ENCODE data around the gene C1QTNF8.

Gene C1QTNF8, protein sequence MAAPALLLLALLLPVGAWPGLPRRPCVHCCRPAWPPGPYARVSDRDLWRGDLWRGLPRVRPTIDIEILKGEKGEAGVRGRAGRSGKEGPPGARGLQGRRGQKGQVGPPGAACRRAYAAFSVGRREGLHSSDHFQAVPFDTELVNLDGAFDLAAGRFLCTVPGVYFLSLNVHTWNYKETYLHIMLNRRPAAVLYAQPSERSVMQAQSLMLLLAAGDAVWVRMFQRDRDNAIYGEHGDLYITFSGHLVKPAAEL

GRCh38 chr16:1096169-1097082, at the start of gene C1QTNF8:
TSS of gene C1QTNF8 (minus strand) at chr16:1096244. CDS start at chr16:1094922, 1,322 bp downstream.
- Mint-ChIP-seq H3K4me1 (ENCODE audit: low read depth) (no peaks in the 10 kb centered on the region), H3K4me3 (no peak within 1 kb of the TSS), H3K9me3 (no peaks in the 10 kb centered on the region), H3K27me3 (no peaks in the 10 kb centered on the region), H3K27ac (no peak within 1 kb of the TSS), H3K36me3 (ENCODE audit: low read depth) (no peaks in the 10 kb centered on the region)

GRCh38 chr16:1145383-1146100, 49.5 kb upstream of the C1QTNF8 start:
- Mint-ChIP-seq H3K4me1 (ENCODE audit: low read depth) (no peaks in the 10 kb centered on the region), H3K27me3 (no peaks in the 10 kb centered on the region), H3K9me3 (no peaks in the 10 kb centered on the region), H3K27ac (no peak overlapping the region), H3K36me3 (ENCODE audit: low read depth) (no peaks in the 10 kb centered on the region), H3K4me3 (no peak overlapping the region)

DNA sequence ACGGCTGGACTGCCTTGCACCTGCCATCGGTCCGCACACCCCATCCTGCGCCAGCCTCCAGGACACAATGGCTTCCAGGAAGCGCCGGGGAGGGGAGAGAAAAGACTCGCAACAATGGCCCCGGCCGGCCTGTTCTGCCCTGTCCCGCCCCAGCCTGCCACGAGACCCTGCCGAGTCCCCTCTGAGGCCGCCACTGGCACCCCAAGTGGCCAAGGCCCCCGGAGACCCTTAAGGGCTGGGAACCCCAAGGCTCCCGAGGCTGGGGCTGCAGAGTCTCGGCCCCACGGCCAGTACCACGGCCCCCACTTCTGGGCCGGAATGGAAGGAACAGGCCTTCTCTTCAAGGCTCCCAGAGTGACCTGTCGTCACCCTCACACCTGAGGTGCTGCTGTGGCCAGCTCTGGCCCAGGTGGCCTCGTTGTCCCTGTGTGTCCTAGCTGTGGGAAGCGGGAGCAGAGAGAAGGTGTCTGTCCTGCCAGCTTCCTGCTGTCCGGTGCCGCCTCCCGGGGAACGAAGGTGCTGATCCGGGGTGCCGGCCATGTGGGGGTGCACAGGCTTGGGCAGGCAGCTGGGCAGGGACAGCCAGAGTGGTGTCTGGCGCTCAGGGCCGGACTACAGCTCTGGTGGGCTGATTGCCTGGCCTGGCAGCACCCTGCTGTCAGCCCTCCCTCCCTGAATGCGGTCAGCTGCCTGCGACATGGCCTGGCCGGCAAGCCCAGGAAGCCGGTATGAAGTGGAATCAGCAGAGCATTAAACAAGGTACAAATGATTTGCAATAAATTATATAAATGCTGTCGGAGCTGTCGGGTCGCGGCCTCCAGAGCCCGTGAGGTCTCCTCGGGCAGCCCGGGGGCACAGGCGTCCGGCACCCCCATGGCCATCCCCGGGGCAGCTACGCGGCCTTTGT, 48.7 kb upstream of the C1QTNF8 start:
- no peaks in the 10 kb centered on the region for H3K36me3 Mint-ChIP-seq (ENCODE audit: low read depth)
- H3K27ac Mint-ChIP-seq, result no peak overlapping the region
- H3K4me3 Mint-ChIP-seq, result no peak overlapping the region
- H3K4me1 Mint-ChIP-seq (ENCODE audit: low read depth), result no peaks in the 10 kb centered on the region
- H3K27me3 Mint-ChIP-seq, result no peaks in the 10 kb centered on the region
- H3K9me3 Mint-ChIP-seq, result no peaks in the 10 kb centered on the region

- Mint-ChIP-seq H3K4me1 (ENCODE audit: low read depth) (no peaks in the 10 kb centered on the region), H3K27me3 (no peaks in the 10 kb centered on the region), H3K36me3 (ENCODE audit: low read depth) (no peaks in the 10 kb centered on the region), H3K4me3 (no peak overlapping the region), H3K9me3 (no peaks in the 10 kb centered on the region), H3K27ac (no peak overlapping the region)
Observed at GRCh38 chr16:1143761-1144450, 47.9 kb upstream of the C1QTNF8 start.

- Mint-ChIP-seq H3K27me3 (no peaks in the 10 kb centered on the region), H3K36me3 (ENCODE audit: low read depth) (no peaks in the 10 kb centered on the region), H3K4me3 (no peak overlapping the region), H3K9me3 (no peaks in the 10 kb centered on the region), H3K4me1 (ENCODE audit: low read depth) (no peaks in the 10 kb centered on the region), H3K27ac (no peak overlapping the region)
Observed at GRCh38 chr16:1142911-1143310, 46.9 kb upstream of the C1QTNF8 start.

DNA sequence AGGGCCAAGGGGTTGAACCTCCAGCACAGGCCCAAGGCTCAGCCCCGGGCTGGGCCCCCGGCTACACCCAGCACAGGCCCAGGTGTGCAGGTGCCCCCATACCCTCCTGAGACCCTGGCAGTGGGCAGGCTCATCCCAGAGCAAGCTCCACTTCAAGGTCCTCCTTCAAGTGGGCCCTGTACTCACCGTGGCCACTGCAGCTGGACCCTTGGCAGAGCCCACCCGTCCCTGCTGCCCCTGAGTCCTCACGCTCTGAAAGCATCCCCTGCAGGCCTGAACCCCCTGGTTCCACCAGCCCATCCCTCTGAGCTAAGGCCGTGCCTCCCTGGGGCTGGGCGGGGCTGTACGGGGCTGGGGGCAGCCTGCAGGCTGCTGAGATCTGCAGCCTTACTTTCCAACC, 45.7 kb upstream of the C1QTNF8 start:
- no peak overlapping the region for H3K4me3 Mint-ChIP-seq
- no peaks in the 10 kb centered on the region for H3K4me1 Mint-ChIP-seq (ENCODE audit: low read depth)
- no peaks in the 10 kb centered on the region for H3K27me3 Mint-ChIP-seq
- H3K36me3 Mint-ChIP-seq (ENCODE audit: low read depth), result no peaks in the 10 kb centered on the region
- no peaks in the 10 kb centered on the region for H3K9me3 Mint-ChIP-seq
- H3K27ac Mint-ChIP-seq, result no peak overlapping the region

DNA sequence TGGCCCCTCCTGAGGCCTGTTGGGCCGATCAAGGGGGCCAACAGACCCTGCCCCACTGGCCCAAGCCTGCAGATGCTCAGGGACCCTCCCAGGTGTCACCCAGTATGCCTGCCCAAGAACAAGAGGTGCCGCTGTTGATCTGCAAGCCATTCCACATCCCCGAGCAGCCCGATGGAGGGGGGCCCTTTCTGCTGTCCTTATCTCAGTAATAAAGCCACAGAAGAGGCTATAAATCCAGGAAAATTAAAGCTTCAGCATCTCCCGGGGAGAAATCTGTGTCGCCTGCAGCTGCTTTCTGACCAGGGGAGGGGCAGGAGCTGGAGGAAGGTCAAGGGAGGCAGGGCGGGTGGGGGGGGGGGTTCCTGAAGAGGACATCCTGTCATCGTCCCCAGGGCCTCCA, 45.1 kb upstream of the C1QTNF8 start:
- H3K4me3 Mint-ChIP-seq, result no peak overlapping the region
- H3K9me3 Mint-ChIP-seq, result no peaks in the 10 kb centered on the region
- H3K27ac Mint-ChIP-seq, result no peak overlapping the region
- H3K27me3 Mint-ChIP-seq, result no peaks in the 10 kb centered on the region
- H3K36me3 Mint-ChIP-seq (ENCODE audit: low read depth), result no peaks in the 10 kb centered on the region
- H3K4me1 Mint-ChIP-seq (ENCODE audit: low read depth), result no peaks in the 10 kb centered on the region

DNA sequence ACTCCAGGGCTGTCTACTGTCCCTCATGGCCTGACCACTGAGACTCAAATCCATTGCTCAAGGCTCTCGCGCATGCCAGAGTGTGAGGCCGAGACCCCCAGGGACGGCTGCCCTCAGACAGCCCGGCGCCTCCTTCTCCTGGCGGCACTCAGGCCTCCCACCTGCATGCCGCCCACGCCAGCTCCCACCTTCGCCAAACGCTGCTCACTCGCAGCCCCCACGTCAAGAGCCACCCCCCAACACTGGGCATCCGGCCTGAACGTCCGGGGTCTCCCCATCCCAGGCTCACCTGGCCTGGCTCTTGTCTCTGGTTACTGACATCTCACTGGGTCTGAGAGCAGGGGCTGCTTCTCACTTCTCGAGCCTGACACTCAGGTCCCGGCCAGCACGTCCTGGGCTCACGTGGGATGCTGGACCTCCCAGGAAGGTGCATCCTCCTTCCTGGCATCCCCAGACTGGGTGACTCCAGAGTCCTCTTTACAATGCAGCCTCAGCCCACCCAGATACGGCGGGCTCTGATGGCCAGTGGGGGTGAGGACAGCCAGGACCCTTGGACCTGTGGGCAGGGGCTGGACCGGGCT, 44.6 kb upstream of the C1QTNF8 start:
- Mint-ChIP-seq H3K36me3 (ENCODE audit: low read depth) (no peaks in the 10 kb centered on the region), H3K27ac (no peak overlapping the region), H3K27me3 (no peaks in the 10 kb centered on the region), H3K4me1 (ENCODE audit: low read depth) (no peaks in the 10 kb centered on the region), H3K4me3 (no peak overlapping the region), H3K9me3 (no peaks in the 10 kb centered on the region)

DNA sequence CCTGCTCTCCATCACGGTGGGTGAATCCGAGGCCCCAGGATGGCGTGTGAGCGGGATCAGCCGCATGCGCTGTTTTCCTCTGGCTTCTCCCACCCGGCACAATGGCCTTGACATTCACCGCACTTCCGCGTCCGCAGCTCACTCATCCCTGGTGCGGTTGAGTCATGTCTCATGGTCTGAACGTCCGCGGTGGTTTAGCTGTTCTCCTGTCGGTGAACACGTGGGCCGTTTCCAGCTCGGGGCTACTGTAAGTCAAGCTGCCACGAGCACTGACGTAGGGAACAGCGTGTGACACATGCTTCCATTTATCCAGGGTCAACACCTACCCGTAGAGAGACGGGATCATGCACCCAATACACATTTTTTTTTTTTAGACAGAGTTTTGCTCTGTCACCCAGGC, 41.6 kb upstream of the C1QTNF8 start:
- H3K9me3 Mint-ChIP-seq, result no peaks in the 10 kb centered on the region
- no peaks in the 10 kb centered on the region for H3K27me3 Mint-ChIP-seq
- H3K4me3 Mint-ChIP-seq, result no peak overlapping the region
- H3K27ac Mint-ChIP-seq, result no peak overlapping the region
- no peaks in the 10 kb centered on the region for H3K4me1 Mint-ChIP-seq (ENCODE audit: low read depth)
- no peaks in the 10 kb centered on the region for H3K36me3 Mint-ChIP-seq (ENCODE audit: low read depth)

GRCh38 chr16:1135459-1135825, 39.4 kb upstream of the C1QTNF8 start:
- Mint-ChIP-seq H3K9me3 (no peaks in the 10 kb centered on the region), H3K4me1 (ENCODE audit: low read depth) (no peaks in the 10 kb centered on the region)

GRCh38 chr16:1134776-1135458, 38.9 kb upstream of the C1QTNF8 start:
- H3K36me3 Mint-ChIP-seq (ENCODE audit: low read depth), result no peaks in the 10 kb centered on the region

More at GRCh38 chr16:1135459-1135825, 39.4 kb upstream of the C1QTNF8 start:
- Mint-ChIP-seq H3K4me3 (no peak overlapping the region), H3K27me3 (no peaks in the 10 kb centered on the region), H3K27ac (no peak overlapping the region), H3K36me3 (ENCODE audit: low read depth) (no peaks in the 10 kb centered on the region)

DNA sequence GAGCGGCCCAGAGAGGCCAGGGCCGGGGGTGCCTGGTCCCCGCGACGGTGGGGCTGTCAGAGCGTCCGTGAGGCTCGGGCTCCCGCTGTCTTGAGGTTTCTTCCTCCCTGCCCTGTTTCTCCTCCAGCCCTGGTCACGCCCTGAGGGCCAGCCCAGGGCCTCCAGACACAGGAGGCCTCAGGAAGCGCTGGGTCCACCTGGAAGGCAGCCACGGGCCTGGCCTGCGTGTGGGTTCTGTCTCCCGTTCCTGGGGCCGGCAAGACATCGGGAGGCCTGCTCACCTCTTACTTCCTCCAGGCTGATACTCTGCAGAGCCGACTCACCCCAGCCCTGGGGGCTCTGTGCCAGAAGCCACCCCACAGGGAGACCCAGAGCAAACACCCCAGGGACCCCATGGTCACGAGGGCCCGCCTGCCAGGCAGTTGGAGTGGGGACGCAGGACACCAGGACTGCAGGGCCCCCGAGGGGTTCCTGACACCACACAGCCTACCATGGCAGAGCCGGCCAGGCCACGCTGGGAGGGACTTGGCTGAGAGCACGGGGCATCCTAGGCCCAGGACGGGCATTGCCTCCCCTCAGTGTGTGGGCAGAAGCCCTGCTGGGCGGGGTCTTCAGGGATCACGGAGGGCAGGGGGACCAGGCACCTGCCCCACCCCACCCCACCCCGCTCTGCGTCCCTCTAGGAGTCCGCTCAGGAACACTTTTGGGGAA, 37.9 kb upstream of the C1QTNF8 start:
- H3K36me3 Mint-ChIP-seq (ENCODE audit: low read depth), result no peaks in the 10 kb centered on the region
- H3K4me1 Mint-ChIP-seq (ENCODE audit: low read depth), result no peaks in the 10 kb centered on the region
- H3K27ac Mint-ChIP-seq, result no peak overlapping the region
- no peaks in the 10 kb centered on the region for H3K9me3 Mint-ChIP-seq
- no peak overlapping the region for H3K4me3 Mint-ChIP-seq
- no peaks in the 10 kb centered on the region for H3K27me3 Mint-ChIP-seq

More at GRCh38 chr16:1134776-1135458, 38.9 kb upstream of the C1QTNF8 start:
- Mint-ChIP-seq H3K27ac (no peak overlapping the region), H3K4me3 (no peak overlapping the region), H3K9me3 (no peaks in the 10 kb centered on the region), H3K27me3 (no peaks in the 10 kb centered on the region), H3K4me1 (ENCODE audit: low read depth) (no peaks in the 10 kb centered on the region)

DNA sequence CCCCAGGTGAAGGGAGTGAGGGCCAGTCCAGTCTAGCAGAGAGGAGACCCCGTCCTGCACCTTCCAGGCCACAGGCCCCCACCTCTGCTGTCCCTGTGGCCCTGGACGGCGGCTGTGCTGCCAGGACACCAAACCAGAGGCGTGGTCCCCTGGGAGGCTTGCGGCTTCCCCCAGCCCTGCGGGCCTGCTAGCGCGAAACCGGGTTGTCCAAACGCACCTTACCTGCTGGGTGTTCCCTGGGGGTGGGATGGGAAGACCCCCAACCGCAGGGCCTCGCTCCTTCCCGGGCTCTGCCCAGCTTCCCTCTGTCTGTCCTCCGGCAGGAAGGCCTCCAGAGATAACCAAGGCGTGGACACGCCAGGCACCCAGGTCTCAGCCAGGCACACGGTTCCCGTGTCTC, 37.2 kb upstream of the C1QTNF8 start:
- no peak overlapping the region for H3K27ac Mint-ChIP-seq
- no peaks in the 10 kb centered on the region for H3K27me3 Mint-ChIP-seq
- no peaks in the 10 kb centered on the region for H3K9me3 Mint-ChIP-seq
- H3K4me1 Mint-ChIP-seq (ENCODE audit: low read depth), result no peaks in the 10 kb centered on the region
- no peaks in the 10 kb centered on the region for H3K36me3 Mint-ChIP-seq (ENCODE audit: low read depth)
- H3K4me3 Mint-ChIP-seq, result no peak overlapping the region
